ENCODE data around the gene ETF1.

- no peak for TF ChIP-seq CTCF (IDR thresholded peaks at IDR 0.05)
- TF ChIP-seq EZH2 (IDR thresholded peaks at IDR 0.05; ENCODE audit: borderline replicate concordance, insufficient read depth, low read depth, low read length, poor library complexity, severe bottlenecking): no peak
These were observed 19.6 kb downstream of the ETF1 start for GRCh38 chr5:138523406-138523805.

All from B cell (primary cell).